Measurements from ENCODE around the gene MED10. TPM values are rescaled to one million over a fixed set of nuclear protein-coding genes. Genes with fewer than 3 reads are reported as not detected.
A peak's percentile ranks its signal among the peaks of the same experiment; 100 is the strongest.

The MED10 gene
- total and polyA plus RNA-seq, 2 experiments from 2014 or later = 16.0 to 58.1 TPM

- TF ChIP-seq, protein P1, sequence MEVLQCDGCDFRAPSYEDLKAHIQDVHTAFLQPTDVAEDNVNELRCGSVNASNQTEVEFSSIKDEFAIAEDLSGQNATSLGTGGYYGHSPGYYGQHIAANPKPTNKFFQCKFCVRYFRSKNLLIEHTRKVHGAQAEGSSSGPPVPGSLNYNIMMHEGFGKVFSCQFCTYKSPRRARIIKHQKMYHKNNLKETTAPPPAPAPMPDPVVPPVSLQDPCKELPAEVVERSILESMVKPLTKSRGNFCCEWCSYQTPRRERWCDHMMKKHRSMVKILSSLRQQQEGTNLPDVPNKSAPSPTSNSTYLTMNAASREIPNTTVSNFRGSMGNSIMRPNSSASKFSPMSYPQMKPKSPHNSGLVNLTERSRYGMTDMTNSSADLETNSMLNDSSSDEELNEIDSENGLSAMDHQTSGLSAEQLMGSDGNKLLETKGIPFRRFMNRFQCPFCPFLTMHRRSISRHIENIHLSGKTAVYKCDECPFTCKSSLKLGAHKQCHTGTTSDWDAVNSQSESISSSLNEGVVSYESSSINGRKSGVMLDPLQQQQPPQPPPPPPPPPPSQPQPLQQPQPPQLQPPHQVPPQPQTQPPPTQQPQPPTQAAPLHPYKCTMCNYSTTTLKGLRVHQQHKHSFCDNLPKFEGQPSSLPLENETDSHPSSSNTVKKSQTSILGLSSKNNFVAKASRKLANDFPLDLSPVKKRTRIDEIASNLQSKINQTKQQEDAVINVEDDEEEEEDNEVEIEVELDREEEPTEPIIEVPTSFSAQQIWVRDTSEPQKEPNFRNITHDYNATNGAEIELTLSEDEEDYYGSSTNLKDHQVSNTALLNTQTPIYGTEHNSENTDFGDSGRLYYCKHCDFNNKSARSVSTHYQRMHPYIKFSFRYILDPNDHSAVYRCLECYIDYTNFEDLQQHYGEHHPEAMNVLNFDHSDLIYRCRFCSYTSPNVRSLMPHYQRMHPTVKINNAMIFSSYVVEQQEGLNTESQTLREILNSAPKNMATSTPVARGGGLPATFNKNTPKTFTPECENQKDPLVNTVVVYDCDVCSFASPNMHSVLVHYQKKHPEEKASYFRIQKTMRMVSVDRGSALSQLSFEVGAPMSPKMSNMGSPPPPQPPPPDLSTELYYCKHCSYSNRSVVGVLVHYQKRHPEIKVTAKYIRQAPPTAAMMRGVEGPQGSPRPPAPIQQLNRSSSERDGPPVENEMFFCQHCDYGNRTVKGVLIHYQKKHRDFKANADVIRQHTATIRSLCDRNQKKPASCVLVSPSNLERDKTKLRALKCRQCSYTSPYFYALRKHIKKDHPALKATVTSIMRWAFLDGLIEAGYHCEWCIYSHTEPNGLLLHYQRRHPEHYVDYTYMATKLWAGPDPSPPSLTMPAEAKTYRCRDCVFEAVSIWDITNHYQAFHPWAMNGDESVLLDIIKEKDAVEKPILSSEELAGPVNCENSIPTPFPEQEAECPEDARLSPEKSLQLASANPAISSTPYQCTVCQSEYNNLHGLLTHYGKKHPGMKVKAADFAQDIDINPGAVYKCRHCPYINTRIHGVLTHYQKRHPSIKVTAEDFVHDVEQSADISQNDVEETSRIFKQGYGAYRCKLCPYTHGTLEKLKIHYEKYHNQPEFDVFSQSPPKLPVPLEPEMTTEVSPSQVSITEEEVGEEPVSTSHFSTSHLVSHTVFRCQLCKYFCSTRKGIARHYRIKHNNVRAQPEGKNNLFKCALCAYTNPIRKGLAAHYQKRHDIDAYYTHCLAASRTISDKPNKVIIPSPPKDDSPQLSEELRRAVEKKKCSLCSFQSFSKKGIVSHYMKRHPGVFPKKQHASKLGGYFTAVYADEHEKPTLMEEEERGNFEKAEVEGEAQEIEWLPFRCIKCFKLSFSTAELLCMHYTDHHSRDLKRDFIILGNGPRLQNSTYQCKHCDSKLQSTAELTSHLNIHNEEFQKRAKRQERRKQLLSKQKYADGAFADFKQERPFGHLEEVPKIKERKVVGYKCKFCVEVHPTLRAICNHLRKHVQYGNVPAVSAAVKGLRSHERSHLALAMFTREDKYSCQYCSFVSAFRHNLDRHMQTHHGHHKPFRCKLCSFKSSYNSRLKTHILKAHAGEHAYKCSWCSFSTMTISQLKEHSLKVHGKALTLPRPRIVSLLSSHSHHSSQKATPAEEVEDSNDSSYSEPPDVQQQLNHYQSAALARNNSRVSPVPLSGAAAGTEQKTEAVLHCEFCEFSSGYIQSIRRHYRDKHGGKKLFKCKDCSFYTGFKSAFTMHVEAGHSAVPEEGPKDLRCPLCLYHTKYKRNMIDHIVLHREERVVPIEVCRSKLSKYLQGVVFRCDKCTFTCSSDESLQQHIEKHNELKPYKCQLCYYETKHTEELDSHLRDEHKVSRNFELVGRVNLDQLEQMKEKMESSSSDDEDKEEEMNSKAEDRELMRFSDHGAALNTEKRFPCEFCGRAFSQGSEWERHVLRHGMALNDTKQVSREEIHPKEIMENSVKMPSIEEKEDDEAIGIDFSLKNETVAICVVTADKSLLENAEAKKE (CRISPR knock-in tag; IDR thresholded peaks at IDR 0.05) = no peak
- TF ChIP-seq ZNF114 (CRISPR knock-in tag; IDR thresholded peaks at IDR 0.05) (no peak), EZH2 (IDR thresholded peaks at IDR 0.05; ENCODE audit: low read depth, unreplicated experiment) (no peak)
These were observed 17.2 kb downstream of the MED10 start (continued) for GRCh38 chr5:6361101-6361500.

- Histone ChIP-seq H3F3A (replicated peaks; ENCODE audit: low read depth) (no peaks in the 10 kb centered on the region), H3K4me2 (peak overlapping the region; percentile 38; the same call in 1 of the 2 replicates), H3K79me2 (replicated peaks; ENCODE audit: insufficient read depth) (no peaks in the 10 kb centered on the region), H3K4me3 (no peak overlapping the region), H3K9me2 (ENCODE audit: insufficient read depth) (no peaks in the 10 kb centered on the region), H3K4me1 (ENCODE audit: insufficient read depth) (peaks cover 10% of the 10 kb centered on the region; the same call in 1 of the 2 replicates), H4K20me1 (replicated peaks; ENCODE audit: insufficient read depth) (no peaks in the 10 kb centered on the region; the same call in 1 of the 2 replicates), H3K27me3 (ENCODE audit: insufficient read depth) (no peaks in the 10 kb centered on the region), H2AFZ (peak overlapping the region; percentile 98), H3K27ac (ENCODE audit: low read depth) (no peak overlapping the region), H3K36me3 (ENCODE audit: insufficient read depth) (no peaks in the 10 kb centered on the region)
- Mint-ChIP-seq H3K27me3 (ENCODE audit: insufficient read depth, low read depth, poor library complexity) (peaks cover 4% of the 10 kb centered on the region), H3K27ac (no peak overlapping the region), H3K36me3 (ENCODE audit: low read depth) (peaks cover 2% of the 10 kb centered on the region; the same call in 1 of the 3 replicates), H3K9me3 (peaks cover 4% of the 10 kb centered on the region; the same call in 2 of the 3 replicates), H3K4me3 (no peak overlapping the region), H3K4me1 (peaks cover 7% of the 10 kb centered on the region)
- TF ChIP-seq EZH2phosphoT487 (IDR thresholded peaks at IDR 0.05; ENCODE audit: unreplicated experiment) = no peak
- TF ChIP-seq ZNF331 (CRISPR knock-in tag; IDR thresholded peaks at IDR 0.05; ENCODE audit: low read depth) = no peak
- TF ChIP-seq NANOG (IDR thresholded peaks at IDR 0.05; ENCODE audit: borderline replicate concordance) = no peak
- no peak for TF ChIP-seq CTCF (conservative IDR thresholded peaks at IDR 0.05; ENCODE audit: low read depth in 2 of 2)
- TF ChIP-seq POLR2AphosphoS5 (IDR thresholded peaks at IDR 0.05; ENCODE audit: low read depth) = no peak
- TF ChIP-seq JUNB (IDR thresholded peaks at IDR 0.05; ENCODE audit: unreplicated experiment) = no peak
- TF ChIP-seq ZNF114 (CRISPR knock-in tag; IDR thresholded peaks at IDR 0.05) = no peak
- DNase-seq (ENCODE audit: low spot score) = peak; percentile 41
- ATAC-seq = peak; percentile 89
These were observed 17.8 kb downstream of the MED10 start for GRCh38 chr5:6360323-6361072.
